HepG2 (cell line): Measurements from ENCODE around the gene TMEM198. TPM values are rescaled to one million over a fixed set of nuclear protein-coding genes. Genes with fewer than 3 reads are reported as not detected.

ENCODE experiments used
- FLYWCH1 ChIP-seq: sonication (generic); formaldehyde crosslinking; IDR thresholded peaks from 2 replicates; pipeline ENCODE4 v1.8.1; 2023; ENCODE audit warnings: mild to moderate bottlenecking, missing genetic modification reagents
- HNRNPUL1 ChIP-seq: fragments of 200-400 bp; formaldehyde crosslinking; IDR thresholded peaks from 2 replicates; pipeline ENCODE4 v1.6.1; 2017; ENCODE audit warnings: low read depth, mild to moderate bottlenecking, low read length, moderate library complexity
- RFX1 ChIP-seq: fragments of 450-650 bp; IDR thresholded peaks from 2 replicates; pipeline ENCODE4 v1.6.1; 2017
- SMARCE1 ChIP-seq: fragments of 450-650 bp; IDR thresholded peaks from 2 replicates; pipeline ENCODE4 v1.6.1; 2017; ENCODE audit warnings: borderline replicate concordance
- SUZ12 ChIP-seq: fragments of 150-350 bp; IDR thresholded peaks from 2 replicates; pipeline ENCODE4 v1.6.1; 2014; ENCODE audit warnings: low read depth, low read length
- TEAD2 ChIP-seq: sonication (generic); formaldehyde crosslinking; IDR thresholded peaks from 2 replicates; pipeline ENCODE4 v1.9.0; 2021; ENCODE audit warnings: missing genetic modification reagents
- THAP7 ChIP-seq: sonication (generic); formaldehyde crosslinking; IDR thresholded peaks from 2 replicates; pipeline ENCODE4 v1.8.1; 2023; ENCODE audit warnings: mild to moderate bottlenecking, missing genetic modification reagents
- ZNF20 ChIP-seq: sonication (generic); formaldehyde crosslinking; IDR thresholded peaks from 2 replicates; pipeline ENCODE4 v1.4.0; 2020; ENCODE audit warnings: mild to moderate bottlenecking, moderate library complexity, missing genetic modification reagents
- ZNF557 ChIP-seq: sonication (generic); formaldehyde crosslinking; IDR thresholded peaks from 2 replicates; pipeline ENCODE4 v1.4.0; 2020; ENCODE audit warnings: missing genetic modification reagents
- polyA plus RNA-seq, 8 experiments: library from polyadenylated mRNA; depleted of rRNA in 3 of 8; stranded (reverse) in 7 of 8; unstranded in 1 of 8; fragments of >200 nt; fragmentation: Illumina TruSeq in 4 of 8; extraction: Trizol in 4 of 8; gene quantifications; 2 replicates each; pipeline versions ENCODE4 v1.2.1 to v1.2.3, GENCODE V29; 2011 to 2016; ENCODE audit warnings: low read depth in 4 of 8, missing spikeins in 1 of 8, mixed read lengths in 1 of 8; ENCODE audit not compliant: insufficient read depth in 1 of 8
- total RNA-seq, 5 experiments: library from RNA; depleted of rRNA; stranded (reverse); fragments of >200 nt; fragmentation: Illumina TruSeq; extraction: Trizol; gene quantifications; 2 replicates each; pipeline ENCODE4 v1.2.3, GENCODE V29; 2016; ENCODE audit warnings: low read depth in 1 of 5
- TF ChIP-seq, protein P1 (sequence below): sonication (generic); formaldehyde crosslinking; IDR thresholded peaks from 2 replicates; pipeline ENCODE4 v1.8.1; 2022; ENCODE audit warnings: low read depth, mild to moderate bottlenecking, missing genetic modification reagents
- TF ChIP-seq, protein P2 (sequence below): sonication (generic); formaldehyde crosslinking; IDR thresholded peaks from 2 replicates; pipeline ENCODE4 v1.4.0; 2020; ENCODE audit warnings: mild to moderate bottlenecking, low read depth, missing genetic modification reagents
- TF ChIP-seq, protein P3 (sequence below): sonication (generic); formaldehyde crosslinking; IDR thresholded peaks from 2 replicates; pipeline ENCODE4 v1.5.0; 2020; ENCODE audit warnings: mild to moderate bottlenecking, missing genetic modification reagents
- TF ChIP-seq, protein P4 (sequence below): sonication (generic); formaldehyde crosslinking; IDR thresholded peaks from 2 replicates; pipeline ENCODE4 v1.5.0; 2020; ENCODE audit warnings: mild to moderate bottlenecking, missing genetic modification reagents
- TF ChIP-seq, protein P5 (sequence below): IDR thresholded peaks from 2 replicates; pipeline ENCODE4 v1.6.1; 2016; ENCODE audit warnings: missing compliant biosample characterization, missing genetic modification reagents, borderline replicate concordance
- TF ChIP-seq, protein P6 (sequence below): sonication (generic); formaldehyde crosslinking; IDR thresholded peaks from 2 replicates; pipeline ENCODE4 v1.4.0; 2020; ENCODE audit warnings: missing genetic modification reagents
- TF ChIP-seq, protein P7 (sequence below): IDR thresholded peaks from 2 replicates; pipeline ENCODE4 v1.6.1; 2016; ENCODE audit warnings: control low read depth

TMEM198 gene
- total and polyA plus RNA-seq, 2 of the 13 experiments (the other 11 are each of a cell fraction or from before 2014, with no cell fraction given): 17.3 to 23.5 TPM

DNA sequence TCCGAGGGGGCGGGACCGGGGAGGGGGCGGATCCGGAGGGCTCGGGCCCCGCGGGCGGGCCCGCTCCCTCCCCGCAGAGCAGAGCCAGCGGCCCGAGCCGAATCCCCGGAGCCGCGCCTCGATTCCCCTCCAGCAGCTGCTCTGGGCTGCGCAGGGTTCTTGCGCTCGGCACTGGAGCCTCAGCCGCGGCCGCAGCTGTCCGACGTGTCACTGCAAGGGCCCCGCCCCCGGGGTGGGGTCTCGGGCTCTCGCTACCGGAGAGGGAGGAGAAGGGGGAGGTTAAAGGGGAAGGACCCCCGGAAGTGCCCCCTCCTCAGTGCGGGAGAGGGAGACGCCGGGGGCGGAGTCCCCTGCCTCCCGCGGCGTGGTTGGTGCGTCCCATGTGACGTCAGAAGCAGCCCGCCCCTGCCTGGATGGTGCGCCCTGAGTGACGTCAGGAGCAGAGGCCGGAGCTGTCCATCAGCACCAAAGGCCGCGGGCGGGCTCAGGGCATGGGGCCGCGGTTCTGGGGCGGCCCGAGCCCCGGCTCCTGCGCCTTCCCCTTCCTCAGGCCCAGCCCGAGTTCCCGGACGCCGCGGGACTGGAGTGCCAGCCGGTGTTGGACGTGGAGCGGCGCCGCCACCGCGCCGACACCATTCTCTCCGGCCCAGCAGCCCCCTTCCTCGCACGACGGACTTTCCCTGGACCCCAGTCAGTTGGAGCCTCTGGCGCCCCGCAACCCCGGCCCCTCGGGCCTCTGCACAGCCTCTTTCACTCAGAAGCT, at the start of gene TMEM198, which contains the start of gene CHPF (continued):
- TF ChIP-seq, protein P1, sequence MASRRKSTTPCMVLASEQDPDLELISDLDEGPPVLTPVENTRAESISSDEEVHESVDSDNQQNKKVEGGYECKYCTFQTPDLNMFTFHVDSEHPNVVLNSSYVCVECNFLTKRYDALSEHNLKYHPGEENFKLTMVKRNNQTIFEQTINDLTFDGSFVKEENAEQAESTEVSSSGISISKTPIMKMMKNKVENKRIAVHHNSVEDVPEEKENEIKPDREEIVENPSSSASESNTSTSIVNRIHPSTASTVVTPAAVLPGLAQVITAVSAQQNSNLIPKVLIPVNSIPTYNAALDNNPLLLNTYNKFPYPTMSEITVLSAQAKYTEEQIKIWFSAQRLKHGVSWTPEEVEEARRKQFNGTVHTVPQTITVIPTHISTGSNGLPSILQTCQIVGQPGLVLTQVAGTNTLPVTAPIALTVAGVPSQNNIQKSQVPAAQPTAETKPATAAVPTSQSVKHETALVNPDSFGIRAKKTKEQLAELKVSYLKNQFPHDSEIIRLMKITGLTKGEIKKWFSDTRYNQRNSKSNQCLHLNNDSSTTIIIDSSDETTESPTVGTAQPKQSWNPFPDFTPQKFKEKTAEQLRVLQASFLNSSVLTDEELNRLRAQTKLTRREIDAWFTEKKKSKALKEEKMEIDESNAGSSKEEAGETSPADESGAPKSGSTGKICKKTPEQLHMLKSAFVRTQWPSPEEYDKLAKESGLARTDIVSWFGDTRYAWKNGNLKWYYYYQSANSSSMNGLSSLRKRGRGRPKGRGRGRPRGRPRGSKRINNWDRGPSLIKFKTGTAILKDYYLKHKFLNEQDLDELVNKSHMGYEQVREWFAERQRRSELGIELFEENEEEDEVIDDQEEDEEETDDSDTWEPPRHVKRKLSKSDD (CRISPR knock-in tag): peak; percentile 84; the same call in 1 of the 2 replicates
- TF ChIP-seq THAP7: no peak
- TF ChIP-seq, protein P2, sequence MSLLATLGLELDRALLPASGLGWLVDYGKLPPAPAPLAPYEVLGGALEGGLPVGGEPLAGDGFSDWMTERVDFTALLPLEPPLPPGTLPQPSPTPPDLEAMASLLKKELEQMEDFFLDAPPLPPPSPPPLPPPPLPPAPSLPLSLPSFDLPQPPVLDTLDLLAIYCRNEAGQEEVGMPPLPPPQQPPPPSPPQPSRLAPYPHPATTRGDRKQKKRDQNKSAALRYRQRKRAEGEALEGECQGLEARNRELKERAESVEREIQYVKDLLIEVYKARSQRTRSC (CRISPR knock-in tag): 0 out of 2 replicates have a peak, but pooled peaks have one; percentile 56
- TF ChIP-seq HNRNPUL1: 0 out of 2 replicates have a peak, but pooled peaks have one; percentile 34
- TF ChIP-seq, protein P3, sequence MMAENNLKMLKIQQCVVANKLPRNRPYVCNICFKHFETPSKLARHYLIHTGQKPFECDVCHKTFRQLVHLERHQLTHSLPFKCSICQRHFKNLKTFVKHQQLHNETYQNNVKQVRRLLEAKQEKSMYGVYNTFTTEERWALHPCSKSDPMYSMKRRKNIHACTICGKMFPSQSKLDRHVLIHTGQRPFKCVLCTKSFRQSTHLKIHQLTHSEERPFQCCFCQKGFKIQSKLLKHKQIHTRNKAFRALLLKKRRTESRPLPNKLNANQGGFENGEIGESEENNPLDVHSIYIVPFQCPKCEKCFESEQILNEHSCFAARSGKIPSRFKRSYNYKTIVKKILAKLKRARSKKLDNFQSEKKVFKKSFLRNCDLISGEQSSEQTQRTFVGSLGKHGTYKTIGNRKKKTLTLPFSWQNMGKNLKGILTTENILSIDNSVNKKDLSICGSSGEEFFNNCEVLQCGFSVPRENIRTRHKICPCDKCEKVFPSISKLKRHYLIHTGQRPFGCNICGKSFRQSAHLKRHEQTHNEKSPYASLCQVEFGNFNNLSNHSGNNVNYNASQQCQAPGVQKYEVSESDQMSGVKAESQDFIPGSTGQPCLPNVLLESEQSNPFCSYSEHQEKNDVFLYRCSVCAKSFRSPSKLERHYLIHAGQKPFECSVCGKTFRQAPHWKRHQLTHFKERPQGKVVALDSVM: peak; percentile 43
- peak; percentile 96; the same call in 1 of the 2 replicates for TF ChIP-seq FLYWCH1
- TF ChIP-seq ZNF557: peak; percentile 61; the same call in 1 of the 2 replicates
- TF ChIP-seq, protein P4, sequence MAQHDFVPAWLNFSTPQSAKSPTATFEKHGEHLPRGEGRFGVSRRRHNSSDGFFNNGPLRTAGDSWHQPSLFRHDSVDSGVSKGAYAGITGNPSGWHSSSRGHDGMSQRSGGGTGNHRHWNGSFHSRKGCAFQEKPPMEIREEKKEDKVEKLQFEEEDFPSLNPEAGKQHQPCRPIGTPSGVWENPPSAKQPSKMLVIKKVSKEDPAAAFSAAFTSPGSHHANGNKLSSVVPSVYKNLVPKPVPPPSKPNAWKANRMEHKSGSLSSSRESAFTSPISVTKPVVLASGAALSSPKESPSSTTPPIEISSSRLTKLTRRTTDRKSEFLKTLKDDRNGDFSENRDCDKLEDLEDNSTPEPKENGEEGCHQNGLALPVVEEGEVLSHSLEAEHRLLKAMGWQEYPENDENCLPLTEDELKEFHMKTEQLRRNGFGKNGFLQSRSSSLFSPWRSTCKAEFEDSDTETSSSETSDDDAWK: no peak
- no peak for TF ChIP-seq ZNF20
- TF ChIP-seq, protein P5, sequence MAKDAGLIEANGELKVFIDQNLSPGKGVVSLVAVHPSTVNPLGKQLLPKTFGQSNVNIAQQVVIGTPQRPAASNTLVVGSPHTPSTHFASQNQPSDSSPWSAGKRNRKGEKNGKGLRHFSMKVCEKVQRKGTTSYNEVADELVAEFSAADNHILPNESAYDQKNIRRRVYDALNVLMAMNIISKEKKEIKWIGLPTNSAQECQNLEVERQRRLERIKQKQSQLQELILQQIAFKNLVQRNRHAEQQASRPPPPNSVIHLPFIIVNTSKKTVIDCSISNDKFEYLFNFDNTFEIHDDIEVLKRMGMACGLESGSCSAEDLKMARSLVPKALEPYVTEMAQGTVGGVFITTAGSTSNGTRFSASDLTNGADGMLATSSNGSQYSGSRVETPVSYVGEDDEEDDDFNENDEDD: peak; percentile 81; the same call in 1 of the 2 replicates
- TF ChIP-seq, protein P6, sequence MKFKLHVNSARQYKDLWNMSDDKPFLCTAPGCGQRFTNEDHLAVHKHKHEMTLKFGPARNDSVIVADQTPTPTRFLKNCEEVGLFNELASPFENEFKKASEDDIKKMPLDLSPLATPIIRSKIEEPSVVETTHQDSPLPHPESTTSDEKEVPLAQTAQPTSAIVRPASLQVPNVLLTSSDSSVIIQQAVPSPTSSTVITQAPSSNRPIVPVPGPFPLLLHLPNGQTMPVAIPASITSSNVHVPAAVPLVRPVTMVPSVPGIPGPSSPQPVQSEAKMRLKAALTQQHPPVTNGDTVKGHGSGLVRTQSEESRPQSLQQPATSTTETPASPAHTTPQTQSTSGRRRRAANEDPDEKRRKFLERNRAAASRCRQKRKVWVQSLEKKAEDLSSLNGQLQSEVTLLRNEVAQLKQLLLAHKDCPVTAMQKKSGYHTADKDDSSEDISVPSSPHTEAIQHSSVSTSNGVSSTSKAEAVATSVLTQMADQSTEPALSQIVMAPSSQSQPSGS (CRISPR knock-in tag): peak; percentile 99
- TF ChIP-seq SUZ12: no peak
- no peak for TF ChIP-seq SMARCE1
- TF ChIP-seq RFX1: no peak
- TF ChIP-seq TEAD2 (CRISPR knock-in tag): peak; percentile 45; the same call in 1 of the 2 replicates
- TF ChIP-seq, protein P7, sequence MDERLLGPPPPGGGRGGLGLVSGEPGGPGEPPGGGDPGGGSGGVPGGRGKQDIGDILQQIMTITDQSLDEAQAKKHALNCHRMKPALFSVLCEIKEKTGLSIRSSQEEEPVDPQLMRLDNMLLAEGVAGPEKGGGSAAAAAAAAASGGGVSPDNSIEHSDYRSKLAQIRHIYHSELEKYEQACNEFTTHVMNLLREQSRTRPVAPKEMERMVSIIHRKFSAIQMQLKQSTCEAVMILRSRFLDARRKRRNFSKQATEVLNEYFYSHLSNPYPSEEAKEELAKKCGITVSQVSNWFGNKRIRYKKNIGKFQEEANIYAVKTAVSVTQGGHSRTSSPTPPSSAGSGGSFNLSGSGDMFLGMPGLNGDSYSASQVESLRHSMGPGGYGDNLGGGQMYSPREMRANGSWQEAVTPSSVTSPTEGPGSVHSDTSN (CRISPR knock-in tag): peak; percentile 81
